RWPE2 (cell line): ENCODE data around the gene ZC2HC1B.
"Not testable (repeated sequence)": the region's sequence is repeated elsewhere in the genome, so short reads cannot be mapped to it uniquely, and the experiment has no call there.

ENCODE experiments used
- ATAC-seq: fragments of 200-7000 bp; cut with Tn5 transposase; 3 replicates; pipeline ENCODE4 v1.9.1; 2021; ENCODE audit warnings: low read depth
- DNase-seq: peaks from one replicate; pipeline ENCODE4 v3.0.0-alpha.2; 2020; ENCODE audit warnings: low spot score
- H3K27ac ChIP-seq: fragments of 450-650 bp; 2 replicates; pipeline ENCODE4 v1.5.1; 2017; ENCODE audit warnings: mild to moderate bottlenecking; ENCODE audit not compliant: poor library complexity, severe bottlenecking
- H3K27me3 ChIP-seq: fragments of 250-450 bp; sonication (Bioruptor Pico); 2 replicates; pipeline ENCODE4 v1.5.1; 2021; ENCODE audit warnings: mild to moderate bottlenecking, moderate library complexity; ENCODE audit not compliant: insufficient read depth, poor library complexity, severe bottlenecking
- H3K36me3 ChIP-seq: fragments of 250-450 bp; sonication (Bioruptor Pico); 2 replicates; pipeline ENCODE4 v1.5.1; 2020; ENCODE audit warnings: low read depth, mild to moderate bottlenecking, moderate library complexity
- H3K4me1 ChIP-seq: fragments of 250-450 bp; sonication (Bioruptor Pico); 2 replicates; pipeline ENCODE4 v1.5.1; 2021; ENCODE audit warnings: mild to moderate bottlenecking, moderate library complexity; ENCODE audit not compliant: insufficient read depth, poor library complexity, severe bottlenecking
- H3K4me3 ChIP-seq: fragments of 250-450 bp; sonication (Bioruptor Pico); 2 replicates; pipeline ENCODE4 v1.5.1; 2021; ENCODE audit warnings: mild to moderate bottlenecking, moderate library complexity; ENCODE audit not compliant: severe bottlenecking
- H3K9me3 ChIP-seq: fragments of 250-450 bp; sonication (Bioruptor Pico); 2 replicates; pipeline ENCODE4 v1.5.1; 2021; ENCODE audit warnings: mild to moderate bottlenecking, moderate library complexity; ENCODE audit not compliant: severe bottlenecking
- CTCF ChIP-seq: fragments of 450-650 bp; IDR thresholded peaks from one replicate; pipeline ENCODE4 v1.5.1; 2017; ENCODE audit warnings: mild to moderate bottlenecking, moderate library complexity; ENCODE audit not compliant: poor library complexity, severe bottlenecking

ZC2HC1B gene

DNA sequence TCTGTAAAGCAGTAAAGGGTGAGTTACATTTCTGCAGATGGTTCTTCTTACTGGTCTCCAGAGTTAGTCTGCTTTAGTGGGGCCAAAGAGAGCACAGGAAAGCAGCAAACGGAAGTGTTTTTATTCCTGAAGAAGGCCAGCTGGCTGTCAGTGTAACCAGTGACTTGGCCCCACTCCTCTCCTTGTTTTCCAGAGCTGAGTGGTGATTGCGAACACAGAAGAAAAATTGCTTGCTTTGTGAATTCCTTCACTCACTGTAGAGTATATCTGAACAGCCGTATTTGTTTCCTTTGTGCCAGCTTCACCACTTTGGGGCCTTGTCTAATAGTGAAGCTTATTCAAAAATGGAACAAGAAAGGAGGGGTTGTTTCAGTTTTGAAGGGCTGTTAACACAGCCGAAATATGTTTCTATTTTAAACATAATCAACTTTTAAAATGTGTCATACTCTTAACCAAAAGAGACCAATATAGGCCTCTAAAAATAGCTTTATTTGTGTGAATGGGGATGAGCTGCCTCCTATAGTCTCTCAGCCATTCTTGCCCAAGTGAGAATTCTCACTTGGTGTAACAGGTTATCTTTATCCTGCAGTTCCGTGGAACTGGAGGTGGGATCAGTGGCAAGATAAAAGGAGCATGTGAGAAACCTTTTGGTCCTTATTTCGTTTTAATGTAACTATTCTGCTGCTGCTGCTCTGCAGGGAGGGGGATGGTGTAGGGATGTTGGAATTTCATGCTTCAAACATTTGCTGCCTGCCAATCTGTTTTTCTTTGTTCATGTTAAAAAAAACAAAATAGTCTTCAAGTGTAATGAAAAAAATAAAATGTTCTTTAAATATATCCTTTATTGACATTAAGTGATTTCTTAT lies 37.8 kb downstream of the ZC2HC1B start:
- no peak overlapping the region for H3K27ac ChIP-seq
- no peaks in the 10 kb centered on the region for H3K4me1 ChIP-seq
- no peaks in the 10 kb centered on the region for H3K27me3 ChIP-seq
- DNase-seq (no peak), ATAC-seq (no peak)
- H3K9me3 ChIP-seq = no peaks in the 10 kb centered on the region
- H3K36me3 ChIP-seq = no peaks in the 10 kb centered on the region
- no peak for TF ChIP-seq CTCF
- no peak overlapping the region for H3K4me3 ChIP-seq

- ATAC-seq (no peak), DNase-seq (no peak)
- Histone ChIP-seq H3K27me3 (no peaks in the 10 kb centered on the region), H3K4me3 (no peak overlapping the region), H3K9me3 (no peaks in the 10 kb centered on the region), H3K36me3 (no peaks in the 10 kb centered on the region), H3K4me1 (no peaks in the 10 kb centered on the region), H3K27ac (no peak overlapping the region)
- TF ChIP-seq CTCF = no peak
Observed at GRCh38 chr6:143902827-143903226, 38.6 kb downstream of the ZC2HC1B start.

GRCh38 chr6:143911028-143911427 lies 46.8 kb downstream of the ZC2HC1B start:
- ATAC-seq = no peak
- TF ChIP-seq CTCF = no peak
- no peaks in the 10 kb centered on the region for H3K4me1 ChIP-seq
- no peaks in the 10 kb centered on the region for H3K27me3 ChIP-seq
- peaks cover 2% of the 10 kb centered on the region for H3K9me3 ChIP-seq
- no peak overlapping the region for H3K4me3 ChIP-seq
- DNase-seq = no peak
- no peaks in the 10 kb centered on the region for H3K36me3 ChIP-seq
- no peak overlapping the region for H3K27ac ChIP-seq

GRCh38 chr6:143912671-143913070 lies 48.4 kb downstream of the ZC2HC1B start:
- no peaks in the 10 kb centered on the region for H3K27me3 ChIP-seq
- H3K9me3 ChIP-seq = peaks cover 2% of the 10 kb centered on the region
- DNase-seq = no peak
- no peak overlapping the region for H3K27ac ChIP-seq
- no peak overlapping the region for H3K4me3 ChIP-seq
- no peaks in the 10 kb centered on the region for H3K36me3 ChIP-seq
- no peak for ATAC-seq
- H3K4me1 ChIP-seq = no peaks in the 10 kb centered on the region
- no peak for TF ChIP-seq CTCF

- not testable (repeated sequence) for H3K4me1 ChIP-seq, H3K4me3 ChIP-seq, ATAC-seq
Observed at GRCh38 chr6:143917026-143917425, 52.8 kb downstream of the ZC2HC1B start.

More at GRCh38 chr6:143917026-143917425, 52.8 kb downstream of the ZC2HC1B start:
- H3K27me3 ChIP-seq, H3K36me3 ChIP-seq, H3K9me3 ChIP-seq, H3K27ac ChIP-seq, DNase-seq: not testable (repeated sequence)
